ENCODE results near the gene UBE4B.
"Not testable (repeated sequence)": the region's sequence is repeated elsewhere in the genome, so short reads cannot be mapped to it uniquely, and the experiment has no call there.

UBE4B gene

GRCh38 chr1:10217748-10218441 is 185.1 kb downstream of the UBE4B start:
- H3K4me3 ChIP-seq (ENCODE audit: low read depth, low read length): no peak overlapping the region
- TF ChIP-seq CTCF (IDR thresholded peaks at IDR 0.05; ENCODE audit: borderline replicate concordance, insufficient read depth, low read depth, low read length): no peak

DNA sequence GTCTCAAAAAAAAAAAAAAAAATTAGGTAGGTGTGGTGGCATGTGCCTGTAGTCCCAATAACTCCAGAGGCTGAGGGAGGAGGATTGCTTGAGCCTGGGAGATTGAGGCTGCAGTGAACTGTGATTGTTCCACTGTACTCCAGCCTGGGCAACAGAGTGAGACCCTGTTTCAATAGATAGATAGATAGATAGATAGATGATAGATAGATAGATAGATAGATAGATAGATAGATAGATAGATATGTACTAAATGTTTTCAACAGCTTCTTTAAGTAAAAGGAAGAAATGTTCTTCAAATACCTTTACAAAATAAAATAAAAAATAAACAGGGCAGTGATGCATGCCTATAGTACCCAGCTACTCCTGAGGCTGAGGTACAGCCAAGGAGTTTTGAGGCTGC is 187.4 kb downstream of the UBE4B start:
- no peak overlapping the region for H3K4me3 ChIP-seq (ENCODE audit: low read depth, low read length)
- no peak for TF ChIP-seq CTCF (IDR thresholded peaks at IDR 0.05; ENCODE audit: borderline replicate concordance, insufficient read depth, low read depth, low read length)

DNA sequence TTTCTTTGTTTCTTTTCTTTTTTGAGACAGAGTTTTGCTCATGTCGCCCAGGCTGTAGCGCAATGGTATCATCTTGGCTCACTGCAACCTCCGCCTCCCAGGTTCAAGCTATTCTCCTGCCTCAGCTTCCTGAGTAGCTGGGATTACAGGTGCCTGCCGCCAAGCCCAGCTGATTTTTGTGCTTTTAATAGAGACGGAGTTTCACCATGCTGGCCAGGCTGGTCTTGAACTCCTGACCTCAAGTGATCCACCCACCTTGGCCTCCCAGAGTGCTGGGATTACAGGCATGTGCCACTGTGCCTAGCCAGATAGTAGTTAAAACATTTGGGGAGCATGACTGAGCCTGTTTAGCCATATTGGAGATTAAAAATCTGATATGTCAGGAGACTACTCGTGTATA is 187.9 kb downstream of the UBE4B start:
- H3K4me3 ChIP-seq (ENCODE audit: low read depth, low read length): not testable (repeated sequence)

- no peak overlapping the region for H3K4me3 ChIP-seq (ENCODE audit: low read depth, low read length)
- no peak for TF ChIP-seq CTCF (IDR thresholded peaks at IDR 0.05; ENCODE audit: borderline replicate concordance, insufficient read depth, low read depth, low read length)
Observed at GRCh38 chr1:10225573-10225972, 192.8 kb downstream of the UBE4B start.

- TF ChIP-seq CTCF (IDR thresholded peaks at IDR 0.05; ENCODE audit: borderline replicate concordance, insufficient read depth, low read depth, low read length): no peak
- H3K4me3 ChIP-seq (ENCODE audit: low read depth, low read length): no peak overlapping the region
Observed at GRCh38 chr1:10228528-10228927, 195.8 kb downstream of the UBE4B start.

GRCh38 chr1:10229903-10230302 is 197.1 kb downstream of the UBE4B start:
- TF ChIP-seq CTCF (IDR thresholded peaks at IDR 0.05; ENCODE audit: borderline replicate concordance, insufficient read depth, low read depth, low read length): no peak
- H3K4me3 ChIP-seq (ENCODE audit: low read depth, low read length): no peak overlapping the region

Measured in GM12875 (cell line).